Non-pigmented ciliary epithelial cell (primary cell): ENCODE data around the gene PIAS2.
"Not testable (repeated sequence)": the region's sequence is repeated elsewhere in the genome, so short reads cannot be mapped to it uniquely, and the experiment has no call there.

Experiments used
- DNase-seq: peaks from one replicate; pipeline ENCODE4 v3.0.0-alpha.2; 2010; ENCODE audit warnings: low read depth

PIAS2 gene

DNA sequence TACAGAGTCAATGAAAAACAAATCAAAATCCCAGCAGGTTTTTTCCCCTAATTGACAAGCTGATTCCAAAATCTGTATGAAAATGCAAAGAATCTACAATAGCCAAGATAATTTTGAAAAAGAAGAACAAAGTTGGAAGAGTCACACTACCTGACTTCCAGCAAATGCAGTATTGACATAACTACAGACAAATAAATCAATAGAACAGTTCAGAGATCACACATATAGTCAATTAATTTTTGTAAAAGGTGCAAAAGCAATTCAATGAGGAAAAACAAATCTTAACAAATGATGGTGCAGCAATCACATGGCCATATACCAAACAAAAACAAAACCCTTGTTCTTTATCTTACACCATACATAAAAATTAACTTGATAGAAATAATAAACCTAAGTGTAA lies 85.9 kb downstream of the PIAS2 start:
- DNase-seq, result no peak

DNA sequence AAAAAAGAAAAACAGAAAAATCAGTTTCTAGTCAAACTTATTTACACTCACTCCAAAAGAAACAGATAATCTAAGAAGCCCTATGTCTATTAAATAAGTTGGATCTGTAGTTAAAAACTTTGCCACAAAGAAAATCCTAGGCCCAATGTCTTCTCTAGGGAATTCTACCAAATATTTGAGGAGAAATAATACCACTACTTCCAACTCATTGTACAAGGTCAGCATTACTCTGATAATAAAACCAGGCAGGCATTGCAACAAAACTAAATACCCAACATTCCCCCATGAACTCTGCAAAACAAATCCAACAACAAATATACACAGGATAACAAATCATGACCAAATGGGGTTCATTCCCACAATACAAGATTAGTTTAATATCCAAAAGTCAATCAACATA lies 86.7 kb downstream of the PIAS2 start:
- no peak for DNase-seq

DNA sequence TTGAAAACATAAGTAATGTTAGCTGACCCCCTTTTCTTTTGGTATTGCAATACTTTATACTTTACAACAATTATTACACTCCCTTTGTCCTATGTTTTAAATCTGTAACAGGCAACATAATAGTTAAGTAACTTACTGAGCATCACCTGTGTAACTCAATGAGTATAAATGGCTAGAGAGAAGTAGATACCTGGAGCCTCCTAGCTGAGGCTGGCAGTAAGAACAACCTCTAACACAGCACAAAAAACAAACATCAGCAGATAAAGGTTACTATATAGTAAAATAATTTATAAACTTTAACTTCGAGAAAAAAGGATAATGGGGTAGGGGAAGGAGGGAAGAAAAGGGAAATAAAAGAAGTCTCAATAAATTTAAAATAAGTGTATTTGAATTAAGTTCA lies 87.4 kb downstream of the PIAS2 start:
- no peak for DNase-seq

DNA sequence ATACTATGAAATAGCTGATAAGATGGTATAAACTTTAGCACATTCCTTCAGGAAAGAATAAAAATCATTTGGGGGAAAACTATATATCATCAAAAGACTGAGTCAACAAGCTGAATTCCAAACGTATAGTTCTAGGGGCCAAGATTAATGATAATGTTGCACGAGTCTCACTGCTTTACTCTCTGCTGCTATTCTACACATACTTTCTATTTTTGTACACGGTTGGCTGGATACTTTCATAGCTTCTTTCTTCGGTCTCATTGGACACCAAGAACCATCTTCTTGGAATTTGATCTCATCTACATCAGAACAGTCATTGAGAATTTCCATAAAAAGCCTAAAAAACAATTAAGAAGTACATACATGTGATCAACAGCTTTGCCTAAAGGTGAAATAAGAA lies 87.8 kb downstream of the PIAS2 start:
- no peak for DNase-seq

DNA sequence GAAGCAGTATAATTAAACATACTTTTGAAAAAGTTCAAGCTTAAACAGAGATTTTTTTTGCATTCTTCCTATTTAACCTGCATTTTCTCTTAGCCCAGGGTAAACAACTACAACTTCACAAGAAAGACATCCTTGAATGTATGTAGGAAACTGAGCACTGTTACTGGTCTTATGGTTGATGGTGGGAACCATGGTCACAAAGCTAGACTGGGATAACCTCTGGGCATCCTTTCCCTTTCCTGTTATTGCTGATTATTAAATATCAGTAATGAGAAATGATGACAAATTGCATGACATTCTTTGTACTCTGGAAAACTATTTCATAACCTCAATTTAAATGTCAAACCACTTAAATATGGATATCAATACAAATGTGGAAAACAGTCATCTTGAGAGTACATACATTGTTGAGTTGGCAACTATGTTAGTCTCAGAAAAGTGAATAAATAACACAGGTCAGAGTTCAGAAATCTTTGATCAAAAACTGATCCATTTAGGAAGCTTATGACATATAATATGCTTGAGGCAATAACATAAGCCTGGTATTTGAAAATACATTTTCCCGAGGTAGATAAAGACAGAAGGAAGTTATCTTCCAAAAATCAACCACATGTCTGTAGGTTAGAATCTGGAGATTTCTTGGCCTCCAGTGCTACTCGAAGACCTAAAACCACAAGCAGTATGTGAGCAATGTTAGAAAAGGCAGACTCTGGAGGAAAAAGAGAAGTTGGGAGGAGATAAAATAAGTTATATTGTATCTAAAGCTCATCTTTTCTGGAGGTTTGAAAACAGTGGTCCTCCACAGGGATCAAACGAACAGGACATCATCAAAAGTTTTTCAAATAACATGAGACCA lies 95.2 kb downstream of the PIAS2 start:
- DNase-seq, result no peak

DNA sequence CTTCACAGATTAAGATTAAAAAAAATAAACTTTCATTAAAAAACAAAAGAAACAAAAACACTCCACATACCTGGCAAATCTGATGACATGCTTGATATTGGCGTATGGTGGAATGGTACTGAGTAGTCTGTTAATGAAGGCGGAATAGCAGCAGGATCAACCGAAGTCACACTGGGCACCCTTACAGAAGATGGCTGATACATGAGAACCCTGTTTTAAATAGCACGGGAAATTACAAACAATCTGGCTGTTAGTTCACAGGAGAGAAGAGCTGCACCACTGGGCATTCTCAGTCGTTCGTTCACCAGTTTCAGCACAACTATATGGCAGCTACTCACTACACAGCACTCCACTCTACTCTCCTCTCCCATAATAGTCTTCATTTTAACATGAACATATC lies 96.4 kb downstream of the PIAS2 start:
- no peak for DNase-seq

DNA sequence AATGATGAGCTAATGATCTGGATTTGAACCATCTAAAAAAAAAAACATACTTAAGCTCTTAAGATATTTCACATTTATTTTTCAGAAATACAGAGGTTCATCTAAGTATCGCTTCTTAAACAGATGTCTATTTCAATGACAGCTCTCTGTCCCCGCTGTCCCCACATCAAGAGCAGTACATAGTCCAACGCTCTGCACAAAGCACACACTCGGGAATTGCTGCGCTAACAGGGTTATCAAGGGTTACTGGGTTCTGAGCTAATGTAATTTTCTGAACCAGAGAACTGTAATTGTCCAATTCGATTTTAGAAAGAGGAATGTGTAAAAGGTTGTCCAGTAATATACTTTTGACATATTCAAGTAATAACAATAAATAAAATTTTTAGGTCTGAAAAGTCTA lies 101.6 kb downstream of the PIAS2 start:
- no peak for DNase-seq

DNA sequence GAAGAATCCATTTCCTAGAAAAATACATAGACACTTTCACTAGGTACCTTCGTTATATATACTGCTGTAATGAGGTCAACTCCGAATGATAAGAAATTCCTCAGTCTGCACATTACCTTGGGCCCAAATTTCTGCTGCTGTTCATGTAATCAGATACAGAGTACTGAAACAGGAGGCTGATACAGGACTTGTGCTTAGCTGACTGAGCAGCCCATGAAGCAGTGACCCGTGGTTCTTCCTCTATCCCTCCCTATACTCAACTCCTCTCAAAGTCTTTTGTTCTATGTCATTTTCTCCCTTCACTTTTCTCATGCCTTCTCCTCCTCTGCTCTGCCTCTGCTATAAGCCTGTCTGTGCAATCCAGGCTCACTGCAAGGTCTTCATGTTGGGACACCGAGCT lies 102.9 kb downstream of the PIAS2 start:
- DNase-seq, result no peak

DNA sequence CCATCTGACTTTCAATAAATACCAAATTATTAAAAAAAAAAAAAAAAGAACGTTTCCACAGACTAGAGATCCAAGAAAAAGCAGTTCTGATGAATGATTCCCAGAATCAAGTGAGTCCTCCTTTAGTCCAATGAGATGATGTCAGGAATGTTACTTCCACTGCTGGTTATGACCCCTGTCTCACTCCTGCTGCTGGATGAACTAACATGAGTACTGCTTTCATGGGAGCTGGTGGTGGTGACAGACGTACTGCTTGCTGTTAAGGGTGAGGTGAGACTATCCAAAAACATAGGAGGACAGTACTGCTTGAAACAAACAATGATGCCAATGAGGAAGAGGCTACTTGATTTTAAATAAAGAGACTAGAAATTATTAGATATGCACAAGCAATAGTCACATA lies 105.0 kb downstream of the PIAS2 start:
- no peak for DNase-seq

DNA sequence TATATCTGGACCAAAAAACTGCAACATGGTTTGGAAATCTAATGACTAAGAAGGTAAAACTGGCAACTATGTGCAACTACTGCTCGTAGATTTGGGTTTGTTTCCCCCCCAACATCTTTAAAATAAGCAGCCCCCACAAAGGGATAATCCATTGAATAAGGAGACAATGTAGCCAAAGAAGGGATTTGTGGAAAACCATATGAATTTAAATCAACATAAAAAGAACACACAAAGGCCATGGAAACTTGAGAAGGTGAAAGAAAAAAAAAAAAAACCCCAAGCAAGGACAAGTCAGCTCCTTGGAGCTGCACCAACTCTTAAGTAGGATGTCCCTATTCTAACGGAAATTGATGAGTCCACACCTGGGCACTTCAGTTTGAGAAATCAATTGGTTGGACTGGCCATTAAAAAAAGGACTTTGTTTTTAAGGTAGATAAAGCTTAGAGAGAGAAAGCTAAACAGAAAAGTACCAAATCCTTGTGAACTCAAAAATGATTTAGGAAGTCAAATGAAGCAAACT lies 106.8 kb downstream of the PIAS2 start:
- no peak for DNase-seq

DNA sequence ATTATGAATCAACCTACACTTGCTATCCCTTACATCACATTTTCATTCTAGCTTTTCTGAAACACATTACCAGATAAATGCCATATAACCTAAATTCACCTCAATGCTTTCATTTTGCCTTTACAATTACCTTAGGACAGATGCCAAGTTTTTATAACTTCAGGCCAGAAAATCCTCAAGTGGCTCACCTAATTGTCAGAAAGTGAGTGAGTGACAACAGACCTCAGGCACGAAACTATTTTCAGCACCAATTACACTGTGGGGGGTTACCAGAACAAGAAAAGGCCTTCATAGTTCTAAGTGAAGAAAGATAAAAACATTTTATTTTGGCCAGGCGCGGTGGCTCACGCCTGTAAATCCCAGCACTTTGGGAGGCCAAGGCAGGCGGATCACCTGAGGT lies 108.2 kb downstream of the PIAS2 start:
- no peak for DNase-seq

DNA sequence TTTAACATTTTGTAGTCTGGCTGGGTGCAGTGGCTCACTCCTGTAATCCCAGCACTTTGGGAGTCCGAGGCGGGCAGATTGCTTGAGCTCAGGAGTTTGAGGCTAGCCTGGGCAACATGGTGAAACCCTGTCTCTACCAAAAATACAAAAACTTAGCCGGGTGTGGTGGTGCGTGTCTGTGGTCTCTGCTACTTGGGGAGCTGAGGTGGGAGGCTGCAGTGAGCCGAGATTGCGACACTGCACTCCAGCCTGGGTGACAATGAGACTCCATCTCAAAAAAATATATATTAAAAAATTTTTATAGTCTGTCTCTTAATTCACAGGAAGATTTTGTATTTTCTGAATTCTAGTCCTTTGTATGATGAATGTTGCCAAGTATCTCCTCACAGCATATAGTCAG lies 121.4 kb downstream of the PIAS2 start:
- DNase-seq, result not testable (repeated sequence)

DNA sequence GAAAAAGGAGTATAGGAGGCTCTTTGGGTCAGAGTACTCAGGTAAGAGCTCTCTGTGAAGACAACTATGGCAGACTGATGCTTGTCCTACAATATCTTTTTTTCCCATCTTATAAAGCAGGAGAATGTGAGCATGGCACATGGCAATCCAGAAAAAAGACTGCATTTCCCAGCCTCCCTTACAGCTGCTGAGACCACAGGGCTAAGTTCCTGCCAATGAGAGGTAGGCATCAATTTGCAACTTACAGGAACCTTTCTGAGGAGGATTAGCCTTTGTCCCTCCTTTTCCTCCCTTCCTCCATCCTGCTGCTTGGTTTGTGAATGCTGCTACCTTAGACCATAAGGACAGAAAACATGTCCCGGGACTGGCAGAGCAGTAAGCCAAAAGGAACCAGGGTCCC lies 122.7 kb downstream of the PIAS2 start:
- no peak for DNase-seq

DNA sequence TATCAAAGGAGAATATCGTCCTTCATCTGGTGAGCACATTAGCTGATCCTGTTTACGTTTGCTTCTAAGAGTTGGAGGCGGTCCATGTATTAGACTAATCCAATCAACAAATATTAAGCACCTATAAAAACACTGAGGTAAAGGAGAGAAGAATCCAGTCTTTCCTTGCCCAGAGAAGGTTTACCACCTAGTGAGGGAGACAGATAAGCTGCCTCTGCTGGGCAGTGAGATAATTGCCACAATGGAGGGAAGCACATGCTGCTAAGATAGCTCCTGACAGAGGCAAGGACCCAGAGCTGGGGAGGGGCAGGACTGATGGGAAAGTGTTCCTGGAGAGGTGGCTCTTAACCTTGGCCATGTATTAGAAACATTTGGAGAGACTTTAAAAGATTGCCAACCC lies 123.7 kb downstream of the PIAS2 start:
- no peak for DNase-seq

DNA sequence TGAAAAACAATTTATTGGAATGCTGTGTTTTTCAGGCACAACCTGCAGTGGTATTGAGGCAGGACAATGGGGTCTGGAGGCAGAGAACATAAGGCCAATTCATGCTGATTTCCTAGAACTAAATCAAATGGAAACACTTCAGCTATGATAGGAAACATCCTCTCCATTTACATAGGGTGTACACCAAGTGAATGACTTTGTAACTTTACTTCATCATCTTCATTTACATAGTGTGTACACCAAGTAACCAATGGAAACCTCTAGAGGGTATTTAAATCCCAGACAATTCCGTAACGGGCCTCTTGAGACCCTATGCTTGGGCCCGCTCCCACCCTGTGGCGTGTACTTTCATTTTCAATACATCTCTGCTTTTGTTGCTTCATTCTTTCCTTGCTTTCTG lies 128.2 kb downstream of the PIAS2 start:
- DNase-seq, result no peak

DNA sequence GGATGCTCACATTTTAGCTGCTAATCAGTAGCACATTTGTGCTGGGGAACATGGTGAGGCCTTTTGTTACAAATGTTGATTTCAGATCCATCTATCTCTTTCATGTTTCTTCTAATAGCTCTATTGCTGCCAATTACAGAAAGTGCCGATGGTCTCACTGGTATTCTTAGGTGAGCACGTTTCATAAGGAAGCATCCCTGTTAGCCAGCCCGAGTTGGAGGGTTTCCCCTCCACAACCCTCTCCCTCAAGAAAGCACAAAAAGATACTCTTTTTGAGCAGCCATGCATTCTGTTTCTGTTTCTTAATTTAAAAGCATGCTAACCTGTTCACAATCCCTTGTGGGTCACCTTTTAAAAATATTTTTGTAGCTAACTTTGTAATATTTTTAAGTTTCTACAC lies 129.6 kb downstream of the PIAS2 start:
- no peak for DNase-seq

DNA sequence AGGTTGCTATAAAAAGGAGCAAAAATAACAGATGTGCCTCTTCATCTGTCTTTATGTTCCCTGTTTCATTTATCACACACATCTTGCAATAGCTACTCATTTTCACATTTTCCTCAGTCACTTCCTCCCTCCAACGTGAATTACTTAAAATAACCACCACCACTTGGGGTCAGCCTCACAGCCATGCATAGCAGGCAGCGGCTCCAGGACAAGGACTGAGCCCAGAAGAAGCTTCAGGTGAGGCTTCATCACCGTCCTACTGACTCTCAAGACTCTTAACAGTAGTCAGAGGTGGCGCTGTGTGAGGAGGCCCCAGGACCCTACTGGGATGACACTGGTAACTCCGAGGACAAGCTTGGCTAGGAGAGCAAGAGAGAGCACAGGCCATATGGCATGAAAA lies 144.9 kb downstream of the PIAS2 start:
- DNase-seq, result no peak

DNA sequence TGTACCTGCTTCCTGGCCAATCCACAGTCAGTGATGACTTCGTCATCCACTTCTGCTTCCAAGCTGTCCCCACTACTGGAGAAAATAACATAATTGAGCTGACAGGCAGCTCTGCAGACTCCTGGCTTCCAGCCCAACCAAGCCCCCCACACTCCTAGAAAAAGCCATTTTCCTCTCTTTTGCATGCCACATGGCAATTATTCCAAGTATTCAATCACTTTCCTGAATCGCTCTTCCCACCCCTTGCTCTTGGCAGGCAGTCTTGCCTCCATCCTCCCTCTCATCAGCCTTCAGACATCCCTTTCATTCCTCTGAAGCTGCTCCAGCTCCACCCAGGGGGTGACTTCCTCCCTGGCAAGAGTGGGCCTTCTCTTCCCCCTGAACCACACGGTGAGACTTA lies 146.2 kb downstream of the PIAS2 start:
- no peak for DNase-seq

DNA sequence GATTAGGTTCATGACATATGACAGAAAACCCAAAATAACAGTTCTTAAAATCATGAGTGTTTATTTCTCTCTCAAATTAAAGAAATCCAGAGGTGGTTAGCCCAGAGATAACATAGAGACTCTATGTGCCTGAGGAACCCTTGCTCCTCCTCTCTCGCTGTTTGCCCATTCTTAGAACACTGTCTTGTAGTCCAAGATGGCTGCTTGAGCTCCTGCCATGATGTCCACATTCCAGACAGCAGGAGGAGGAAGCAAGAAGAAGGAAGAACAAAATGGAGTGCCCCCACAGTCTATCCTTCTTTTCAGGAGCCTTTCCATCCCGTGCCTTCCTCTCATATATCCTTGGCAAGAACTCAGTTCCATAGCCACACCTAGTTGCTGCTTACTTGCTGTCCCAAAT lies 146.6 kb downstream of the PIAS2 start:
- no peak for DNase-seq

DNA sequence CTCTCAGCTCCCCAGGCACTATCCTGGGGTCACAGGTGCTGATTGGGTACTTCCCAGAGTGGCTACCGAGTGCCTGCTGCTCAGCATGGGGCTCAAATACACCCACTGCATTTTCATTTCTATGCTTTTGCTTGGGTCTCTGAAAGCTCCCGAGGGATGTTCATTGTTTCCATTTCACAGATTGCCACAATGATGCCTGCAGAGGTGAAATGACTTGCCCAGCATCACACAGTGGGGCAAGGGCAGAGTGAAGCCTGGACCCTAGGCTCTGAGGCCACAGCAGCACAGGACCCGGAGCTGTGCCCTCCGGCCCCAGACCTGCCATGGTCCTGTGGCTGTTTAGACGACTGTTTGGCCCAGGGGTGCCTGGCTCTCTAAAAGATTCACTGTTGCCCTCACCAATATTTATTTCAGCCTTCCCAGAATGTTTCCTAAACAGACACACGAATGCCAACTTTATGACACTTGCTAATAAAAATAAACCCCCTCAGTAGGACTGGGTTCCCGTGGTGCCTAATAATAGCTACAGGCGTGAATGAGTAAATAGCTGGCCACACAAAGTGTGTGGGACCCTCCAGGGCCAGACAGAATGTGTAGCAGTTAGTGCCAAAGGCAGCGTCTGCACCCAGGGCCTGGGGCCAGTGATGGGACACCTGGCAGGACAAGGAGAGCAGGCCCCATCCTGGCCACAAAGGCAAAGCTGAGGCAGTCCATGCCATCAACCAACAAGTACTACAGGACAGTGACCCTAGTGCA lies 149.0 kb downstream of the PIAS2 start:
- DNase-seq, result no peak

DNA sequence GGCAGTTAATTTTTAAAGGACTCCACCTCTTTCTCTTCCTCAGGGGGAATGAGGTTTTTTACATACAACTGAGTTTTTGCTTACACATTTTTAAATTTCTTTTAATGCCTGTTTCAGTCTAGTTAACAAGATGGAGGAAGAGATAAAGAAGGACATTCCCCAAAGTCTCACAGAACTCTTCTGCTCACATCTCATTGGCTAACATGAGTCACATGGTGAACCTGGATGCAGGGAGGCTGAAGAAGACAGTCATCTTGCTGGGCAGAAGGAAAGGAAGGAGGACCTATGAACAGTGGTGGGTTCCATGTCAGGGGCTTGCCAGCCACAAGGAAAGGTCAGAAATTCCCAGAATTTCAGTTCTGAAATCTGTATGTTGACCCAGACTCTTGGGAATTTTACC lies 150.1 kb downstream of the PIAS2 start:
- DNase-seq, result no peak

DNA sequence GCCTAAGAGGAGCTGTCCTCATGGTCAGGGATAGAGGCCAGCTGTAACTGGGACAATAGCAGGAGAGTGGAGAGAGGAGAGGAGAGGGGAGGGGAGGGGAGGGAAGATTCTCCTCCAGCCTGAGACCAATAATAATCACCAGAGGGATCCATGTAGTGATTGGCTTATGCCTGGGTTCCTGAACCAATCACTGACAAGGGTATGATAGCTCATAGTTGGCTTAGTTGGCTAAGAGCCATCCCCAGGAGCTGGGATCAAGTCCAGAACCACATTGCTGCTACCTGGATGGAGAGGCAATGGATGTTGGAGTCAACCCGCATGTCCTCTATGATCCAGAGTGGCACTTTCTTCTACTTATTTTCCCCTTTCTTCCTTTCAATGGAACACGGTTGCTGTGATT lies 152.7 kb downstream of the PIAS2 start:
- no peak for DNase-seq

DNA sequence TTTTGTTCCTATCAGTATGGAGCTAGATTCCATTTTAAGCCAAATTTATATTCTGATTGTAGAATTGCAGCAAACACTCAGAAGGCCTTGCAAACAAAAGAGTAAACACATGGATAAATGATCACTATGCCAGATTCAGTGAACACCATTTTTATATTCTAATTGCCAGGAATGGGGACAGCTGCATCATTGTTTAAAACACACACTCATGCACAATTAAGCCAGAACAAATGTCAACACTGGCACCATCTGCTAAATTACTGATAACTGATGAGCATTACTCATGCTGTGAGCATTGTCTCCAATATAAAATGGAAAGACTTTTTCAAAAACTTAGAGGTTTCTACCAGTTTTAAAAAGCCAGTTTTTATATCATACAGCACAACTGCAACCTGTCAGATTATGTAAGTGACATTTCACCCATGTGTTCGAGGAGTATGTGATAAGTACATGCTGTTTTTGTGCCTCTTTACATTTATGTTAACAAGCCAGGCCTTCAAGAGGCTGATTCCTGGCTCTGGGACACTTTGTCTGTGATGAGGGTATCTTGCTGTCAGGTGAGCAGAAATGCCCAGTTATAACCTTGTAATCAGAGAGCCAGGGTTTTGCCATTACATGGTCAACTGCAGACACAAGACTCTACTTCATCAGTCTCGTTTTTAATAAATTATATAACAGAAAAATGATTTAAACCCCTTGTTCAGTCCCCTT lies 156.1 kb downstream of the PIAS2 start:
- DNase-seq, result no peak
